Stimulated activated naive CD8-positive, alpha-beta T cell treated with anti-CD3 and anti-CD28 coated beads, Interleukin-15, Interleukin-2, amounts not matched to agents 100 ng/mL and 50 ng/mL, for 24 hours (primary cell): ENCODE measurements around the gene MRPL46.

ENCODE experiments used
- H3K27ac Mint-ChIP-seq: one replicate; pipeline ENCODE4 v1.8.0; 2021; ENCODE audit warnings: mild to moderate bottlenecking, mixed read lengths
- H3K27me3 Mint-ChIP-seq: one replicate; pipeline ENCODE4 v1.8.0; 2021; ENCODE audit warnings: mixed read lengths
- H3K36me3 Mint-ChIP-seq: one replicate; pipeline ENCODE4 v1.8.0; 2021; ENCODE audit warnings: low read depth, mixed read lengths
- H3K4me1 Mint-ChIP-seq: one replicate; pipeline ENCODE4 v1.8.0; 2021; ENCODE audit warnings: low read depth, mixed read lengths
- H3K4me3 Mint-ChIP-seq: one replicate; pipeline ENCODE4 v1.8.0; 2021; ENCODE audit warnings: mild to moderate bottlenecking, mixed read lengths
- H3K9me3 Mint-ChIP-seq: one replicate; pipeline ENCODE4 v1.8.0; 2021; ENCODE audit warnings: mixed read lengths

The MRPL46 gene

DNA sequence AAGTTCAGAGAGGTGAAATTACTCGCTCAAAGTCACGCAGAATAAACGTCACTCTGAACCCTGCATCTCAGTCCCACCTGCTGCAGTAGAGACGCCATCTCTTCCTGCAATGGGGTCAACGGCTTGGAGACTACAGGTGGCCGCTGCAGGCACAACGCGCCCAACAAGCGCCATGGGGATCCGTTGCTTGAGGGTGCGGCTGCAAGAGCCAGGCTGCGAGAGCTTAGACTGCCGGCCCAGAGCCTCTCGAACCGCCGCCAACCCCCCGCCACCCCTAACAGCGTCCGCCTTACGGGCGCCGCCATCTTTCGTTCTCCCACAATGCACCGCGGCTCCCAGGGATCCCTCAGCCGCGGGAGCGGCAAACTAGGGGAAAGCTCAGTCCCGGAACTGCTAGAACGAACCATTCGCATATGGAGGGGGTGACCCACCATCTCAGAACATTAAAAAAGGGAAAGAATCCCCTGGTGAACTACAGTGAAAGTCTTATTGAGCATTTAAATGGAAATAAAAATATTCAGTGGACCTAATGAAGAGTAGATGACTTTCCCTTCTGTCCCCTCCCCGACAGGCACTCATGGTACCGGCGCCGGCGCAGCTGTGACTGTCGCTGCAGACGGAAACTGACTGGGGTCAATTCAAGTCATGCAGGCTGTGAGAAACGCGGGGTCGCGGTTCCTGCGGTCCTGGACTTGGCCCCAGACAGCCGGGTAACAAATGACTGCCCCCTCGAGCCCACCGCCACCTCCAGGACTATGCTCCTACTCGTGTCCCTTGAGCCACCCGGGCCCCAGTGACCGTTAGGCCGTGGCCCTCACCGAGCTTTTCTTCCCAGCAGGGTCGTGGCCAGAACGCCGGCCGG, at the start of gene MRPL46, which contains the start of gene MRPS11:
Gene MRPL46 (minus strand): TSS at position 316 of the 862 bp plus-strand sequence. CDS start 11 bp downstream, at position 305.
Gene MRPS11 (plus strand): TSS at position 636 of the 862 bp plus-strand sequence. CDS start 10 bp downstream, at position 646.
- H3K27me3 Mint-ChIP-seq = no peaks in the 10 kb centered on the region
- no peaks in the 10 kb centered on the region for H3K9me3 Mint-ChIP-seq
- H3K36me3 Mint-ChIP-seq = peaks cover 38% of the 10 kb centered on the region
- peaks cover 32% of the 10 kb centered on the region for H3K4me1 Mint-ChIP-seq
- peak within 1 kb of the TSS; percentile 100 for H3K27ac Mint-ChIP-seq
- no peak within 1 kb of the TSS for H3K4me3 Mint-ChIP-seq

DNA sequence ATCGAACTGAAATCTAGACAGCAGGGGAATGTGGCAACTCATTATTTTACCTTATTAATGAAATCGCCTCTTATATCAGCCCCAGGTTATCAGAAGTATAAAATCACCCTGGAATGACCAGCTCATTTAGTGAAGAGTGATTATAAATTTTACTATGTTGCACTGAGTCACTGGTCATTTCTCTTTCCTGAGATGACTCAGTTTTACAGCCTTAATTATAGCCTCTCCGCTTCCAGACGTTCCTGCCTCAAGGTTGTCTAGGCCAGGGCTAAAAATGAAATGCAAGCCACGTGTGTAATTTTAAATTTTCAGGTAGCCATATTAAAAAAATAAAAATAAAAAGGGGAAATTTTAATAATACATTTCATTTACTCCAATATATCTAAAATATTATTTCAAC, 46.0 kb upstream of the MRPL46 start:
- H3K4me3 Mint-ChIP-seq = no peak overlapping the region
- H3K4me1 Mint-ChIP-seq = peaks cover 7% of the 10 kb centered on the region
- H3K27ac Mint-ChIP-seq = no peak overlapping the region
- H3K36me3 Mint-ChIP-seq = peaks cover 40% of the 10 kb centered on the region
- H3K27me3 Mint-ChIP-seq = no peaks in the 10 kb centered on the region
- H3K9me3 Mint-ChIP-seq = no peaks in the 10 kb centered on the region

DNA sequence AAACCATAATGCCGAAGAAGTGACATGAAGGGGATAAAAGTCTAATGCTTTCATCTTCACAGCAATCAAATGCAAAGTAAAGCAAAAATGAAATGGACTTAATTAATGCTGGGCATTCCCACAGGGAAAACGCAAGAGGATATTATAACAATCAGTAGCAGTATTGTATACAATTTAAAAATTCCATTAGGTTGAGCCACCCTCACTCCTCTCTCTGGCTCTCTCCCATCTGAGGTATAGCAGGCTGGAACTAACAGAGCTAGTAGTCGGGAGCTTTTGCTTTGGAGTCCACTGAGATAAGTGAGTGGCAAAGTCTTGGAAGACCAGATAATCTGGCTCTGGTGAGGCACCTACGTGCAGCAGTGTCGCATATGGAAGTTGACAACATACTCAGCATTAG, 45.4 kb upstream of the MRPL46 start:
- no peaks in the 10 kb centered on the region for H3K27me3 Mint-ChIP-seq
- no peak overlapping the region for H3K27ac Mint-ChIP-seq
- peaks cover 7% of the 10 kb centered on the region for H3K4me1 Mint-ChIP-seq
- H3K36me3 Mint-ChIP-seq = peaks cover 40% of the 10 kb centered on the region
- no peaks in the 10 kb centered on the region for H3K9me3 Mint-ChIP-seq
- no peak overlapping the region for H3K4me3 Mint-ChIP-seq

DNA sequence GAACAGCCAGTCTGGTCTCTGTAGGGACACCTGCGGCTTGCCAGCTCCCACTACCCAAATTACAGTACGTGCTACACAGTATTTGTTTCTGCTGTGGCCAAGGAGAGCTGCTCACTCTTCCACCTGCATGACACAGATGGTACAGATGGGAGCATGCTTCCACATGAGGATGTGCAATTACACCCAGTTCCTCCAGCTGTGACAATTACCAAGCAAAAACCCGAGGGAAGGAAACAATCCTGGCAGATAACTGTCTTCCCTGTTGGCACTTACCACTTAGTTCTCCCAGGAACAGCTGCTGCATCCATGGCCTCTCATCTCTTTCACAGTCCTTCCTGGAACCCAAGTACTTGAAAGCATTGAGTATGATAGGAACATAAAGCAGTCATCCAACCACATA, 44.9 kb upstream of the MRPL46 start:
- Mint-ChIP-seq H3K9me3 (no peaks in the 10 kb centered on the region), H3K36me3 (peaks cover 44% of the 10 kb centered on the region), H3K27me3 (no peaks in the 10 kb centered on the region), H3K4me3 (no peak overlapping the region), H3K4me1 (peaks cover 7% of the 10 kb centered on the region), H3K27ac (no peak overlapping the region)

DNA sequence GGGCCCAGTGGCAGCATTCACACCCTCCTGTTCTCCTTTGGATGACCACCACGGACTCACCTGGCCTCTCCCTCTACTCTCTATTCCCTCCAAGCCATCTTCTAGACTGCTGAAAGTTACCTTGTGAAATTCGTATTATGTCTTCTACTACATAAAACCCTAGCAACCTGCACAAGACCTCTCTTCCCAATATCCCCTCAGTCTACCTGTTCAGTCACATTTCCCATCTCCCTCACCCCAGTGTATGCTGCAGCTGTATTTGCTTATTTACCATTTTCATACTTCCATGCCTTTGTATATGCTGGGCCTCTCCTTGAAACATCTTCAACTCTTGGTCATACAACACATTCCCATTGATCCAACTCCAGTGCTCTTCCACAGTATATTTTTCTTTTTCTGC, 44.0 kb upstream of the MRPL46 start:
- H3K4me1 Mint-ChIP-seq = peaks cover 7% of the 10 kb centered on the region
- no peak overlapping the region for H3K4me3 Mint-ChIP-seq
- H3K27ac Mint-ChIP-seq = no peak overlapping the region
- H3K9me3 Mint-ChIP-seq = no peaks in the 10 kb centered on the region
- no peaks in the 10 kb centered on the region for H3K27me3 Mint-ChIP-seq
- H3K36me3 Mint-ChIP-seq = peaks cover 43% of the 10 kb centered on the region

DNA sequence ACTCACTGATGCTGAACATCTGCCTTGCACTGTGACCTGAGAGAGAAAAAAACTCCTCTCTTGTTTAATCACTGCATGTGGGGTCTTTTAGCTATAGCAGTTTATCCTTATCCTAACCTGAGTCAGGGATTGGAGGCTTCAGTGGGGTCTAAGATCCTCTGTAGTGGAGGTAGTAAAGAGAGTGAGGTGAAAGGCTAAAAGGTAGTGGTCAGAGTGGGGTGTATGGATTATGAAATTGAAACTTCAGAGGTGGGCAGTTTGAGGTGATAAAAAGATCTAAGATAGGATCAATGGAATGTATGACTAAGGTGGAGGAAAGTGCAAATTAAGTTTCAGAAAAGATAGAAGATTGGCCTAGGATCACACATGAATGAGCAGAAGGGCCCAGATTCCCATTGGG, 42.8 kb upstream of the MRPL46 start:
- Mint-ChIP-seq H3K4me1 (peaks cover 7% of the 10 kb centered on the region), H3K9me3 (no peaks in the 10 kb centered on the region), H3K36me3 (peaks cover 46% of the 10 kb centered on the region), H3K27ac (no peak overlapping the region), H3K4me3 (no peak overlapping the region), H3K27me3 (no peaks in the 10 kb centered on the region)

DNA sequence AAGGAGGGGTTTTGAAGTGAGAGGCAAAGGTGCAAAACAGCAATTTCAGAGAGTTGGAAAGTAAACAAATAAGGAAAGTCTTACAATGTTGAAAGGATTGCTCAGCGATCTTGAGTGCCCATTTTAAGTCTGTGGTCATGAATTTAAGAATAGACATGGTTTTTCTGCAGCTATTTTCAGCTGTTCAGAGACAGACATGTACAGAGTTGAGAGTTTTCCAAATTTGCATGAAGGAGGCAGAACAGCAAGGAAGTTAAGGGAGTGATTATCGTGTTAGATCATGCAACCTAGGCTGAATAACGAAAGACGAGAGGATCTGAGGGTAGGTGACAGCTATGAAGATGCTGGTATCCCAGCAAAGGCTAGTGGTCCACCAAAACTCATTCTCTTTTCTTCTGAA, 42.1 kb upstream of the MRPL46 start:
- no peaks in the 10 kb centered on the region for H3K27me3 Mint-ChIP-seq
- H3K4me3 Mint-ChIP-seq = no peak overlapping the region
- peaks cover 7% of the 10 kb centered on the region for H3K4me1 Mint-ChIP-seq
- H3K27ac Mint-ChIP-seq = no peak overlapping the region
- no peaks in the 10 kb centered on the region for H3K9me3 Mint-ChIP-seq
- H3K36me3 Mint-ChIP-seq = peaks cover 49% of the 10 kb centered on the region

DNA sequence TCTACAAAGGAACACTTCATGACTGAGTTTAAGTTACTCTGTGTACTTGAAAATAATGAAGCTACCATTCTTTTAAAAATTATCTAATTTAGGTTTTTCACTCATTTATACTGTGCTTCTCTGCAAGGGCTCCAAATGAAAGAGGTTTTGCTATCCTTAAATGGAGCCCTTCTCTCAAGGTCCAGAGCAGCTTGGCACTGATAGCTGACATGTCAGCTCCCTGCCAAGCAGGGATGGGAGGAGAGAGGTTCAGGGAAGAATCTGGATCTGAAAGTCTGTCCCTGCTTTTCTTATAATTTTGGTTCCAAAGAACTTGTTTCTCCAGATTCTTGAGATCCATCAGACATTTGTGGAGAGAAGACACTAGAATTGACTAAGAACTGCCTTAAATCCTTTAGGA, 39.4 kb upstream of the MRPL46 start:
- Mint-ChIP-seq H3K4me1 (peaks cover 7% of the 10 kb centered on the region), H3K9me3 (no peaks in the 10 kb centered on the region), H3K4me3 (no peak overlapping the region), H3K36me3 (peaks cover 33% of the 10 kb centered on the region), H3K27me3 (no peaks in the 10 kb centered on the region), H3K27ac (no peak overlapping the region)

DNA sequence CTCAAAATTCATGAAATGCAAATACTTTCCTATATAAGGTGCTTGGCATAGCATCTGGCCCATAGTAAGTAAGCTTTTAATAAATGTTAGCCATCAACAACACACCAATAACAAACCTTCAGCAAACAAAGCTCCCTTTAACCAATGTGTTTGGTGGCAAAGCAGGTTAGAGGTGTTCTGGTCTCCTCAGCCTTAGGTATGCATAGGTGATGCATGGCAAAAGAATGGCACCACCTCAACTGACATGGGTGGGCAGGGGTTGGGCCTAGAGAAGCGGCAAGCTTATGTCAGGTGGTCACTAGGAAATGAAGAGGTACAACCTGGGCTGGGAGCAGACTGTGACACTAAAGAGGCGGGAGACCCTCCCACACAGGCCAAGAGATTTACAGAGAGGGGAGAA, 38.5 kb upstream of the MRPL46 start:
- Mint-ChIP-seq H3K9me3 (no peaks in the 10 kb centered on the region), H3K4me3 (no peak overlapping the region), H3K27me3 (no peaks in the 10 kb centered on the region), H3K4me1 (peaks cover 7% of the 10 kb centered on the region), H3K36me3 (peaks cover 26% of the 10 kb centered on the region), H3K27ac (no peak overlapping the region)

DNA sequence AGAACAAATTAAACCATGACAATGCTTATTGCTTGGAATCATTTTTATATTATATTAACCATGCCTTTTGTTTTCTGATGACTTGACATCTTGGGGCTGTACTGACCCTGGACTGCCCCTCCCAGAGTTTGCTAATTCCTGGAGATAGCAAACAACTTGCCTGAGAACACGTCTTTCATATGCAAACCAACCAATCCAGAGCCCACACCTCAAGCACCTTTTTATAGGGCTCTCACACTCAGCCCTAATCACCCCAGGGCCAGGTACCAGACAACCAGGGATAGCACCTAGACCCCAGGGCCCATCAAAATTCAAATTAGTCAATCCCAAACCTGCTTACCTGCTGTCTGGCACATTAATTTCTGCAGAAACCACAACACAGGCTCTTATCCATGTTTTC, 37.3 kb upstream of the MRPL46 start:
- H3K36me3 Mint-ChIP-seq = peaks cover 18% of the 10 kb centered on the region
- H3K27me3 Mint-ChIP-seq = no peaks in the 10 kb centered on the region
- no peak overlapping the region for H3K4me3 Mint-ChIP-seq

DNA sequence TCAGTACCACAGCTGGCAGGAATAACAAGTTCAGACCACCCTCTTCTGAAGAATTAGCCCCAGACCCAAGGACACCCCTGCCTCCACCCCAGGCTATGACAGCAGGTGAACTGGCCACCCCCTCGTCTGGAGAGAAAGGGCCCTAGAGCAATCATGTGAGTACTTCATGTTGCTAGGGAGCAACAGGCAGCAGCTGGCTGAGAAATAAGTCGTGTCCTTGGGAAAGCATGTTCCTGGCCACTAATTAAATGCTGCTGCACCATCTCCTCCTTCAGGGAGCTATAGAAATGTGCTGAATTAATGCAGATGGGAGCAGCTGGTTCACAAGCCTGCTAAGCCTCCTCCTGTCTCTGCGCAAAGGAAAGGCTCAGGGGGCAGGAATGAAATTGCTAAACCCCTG, 31.8 kb upstream of the MRPL46 start:
- no peak overlapping the region for H3K27ac Mint-ChIP-seq
- no peaks in the 10 kb centered on the region for H3K36me3 Mint-ChIP-seq
- H3K9me3 Mint-ChIP-seq = no peaks in the 10 kb centered on the region
- no peaks in the 10 kb centered on the region for H3K27me3 Mint-ChIP-seq
- H3K4me3 Mint-ChIP-seq = no peak overlapping the region
- no peaks in the 10 kb centered on the region for H3K4me1 Mint-ChIP-seq

More for the DNA sequence above, 37.3 kb upstream of the MRPL46 start:
- no peaks in the 10 kb centered on the region for H3K4me1 Mint-ChIP-seq
- H3K27ac Mint-ChIP-seq = no peak overlapping the region
- H3K9me3 Mint-ChIP-seq = no peaks in the 10 kb centered on the region

DNA sequence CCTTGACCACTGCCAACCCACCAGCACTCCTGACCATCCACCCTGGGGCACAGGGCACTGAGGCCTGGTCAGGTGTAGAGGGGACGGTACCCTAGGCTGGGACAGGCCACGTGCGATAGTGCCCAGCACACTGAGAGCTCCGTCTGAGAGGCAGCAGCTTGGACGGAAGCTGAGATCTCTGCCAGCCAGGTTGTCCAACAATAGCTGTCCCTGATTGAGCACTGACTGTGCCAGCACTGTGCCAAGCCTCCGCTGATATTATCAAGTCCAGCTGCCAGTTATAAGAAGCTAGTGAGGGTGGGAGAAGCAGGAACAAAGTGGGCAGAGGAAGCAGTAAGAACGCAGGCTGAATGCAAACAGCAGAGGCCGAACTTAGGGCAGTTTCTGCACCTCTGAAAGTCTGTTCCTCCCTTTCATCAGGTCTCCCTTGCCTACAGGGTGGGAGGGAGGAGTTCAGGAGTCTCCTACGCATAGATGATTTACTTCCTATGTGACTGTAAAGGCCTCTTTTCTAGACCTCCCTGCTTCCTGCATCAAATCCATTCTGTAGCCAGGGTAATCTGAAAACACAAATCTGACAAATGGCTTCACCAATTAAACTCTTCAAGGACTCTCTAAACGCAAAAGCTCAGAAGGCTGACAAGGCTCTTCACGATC, 30.0 kb upstream of the MRPL46 start:
- Mint-ChIP-seq H3K4me1 (no peaks in the 10 kb centered on the region), H3K9me3 (no peaks in the 10 kb centered on the region), H3K36me3 (no peaks in the 10 kb centered on the region), H3K4me3 (no peak overlapping the region), H3K27me3 (no peaks in the 10 kb centered on the region), H3K27ac (no peak overlapping the region)

DNA sequence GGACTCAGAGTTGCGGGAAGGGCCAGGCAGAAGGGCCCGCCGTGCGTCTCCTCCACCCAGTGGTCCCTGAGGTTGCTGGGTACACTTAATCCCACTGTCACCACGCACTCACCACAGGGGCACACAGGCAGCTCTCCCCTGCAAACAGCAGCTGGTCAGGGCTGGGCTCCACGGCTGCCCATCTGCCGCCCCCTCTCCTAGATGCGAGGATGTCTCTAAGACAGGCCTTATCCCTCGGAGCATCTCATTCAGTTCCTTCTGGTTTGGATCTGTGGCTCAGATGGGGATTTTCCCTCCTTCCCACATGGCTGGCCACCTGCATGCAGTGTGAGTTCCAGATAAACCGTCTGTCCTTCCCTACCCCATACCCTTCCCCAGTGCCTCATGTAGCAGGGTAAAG, 26.7 kb upstream of the MRPL46 start:
- no peak overlapping the region for H3K4me3 Mint-ChIP-seq
- H3K4me1 Mint-ChIP-seq = no peaks in the 10 kb centered on the region
- no peaks in the 10 kb centered on the region for H3K27me3 Mint-ChIP-seq
- H3K9me3 Mint-ChIP-seq = no peaks in the 10 kb centered on the region
- no peak overlapping the region for H3K27ac Mint-ChIP-seq
- no peaks in the 10 kb centered on the region for H3K36me3 Mint-ChIP-seq

DNA sequence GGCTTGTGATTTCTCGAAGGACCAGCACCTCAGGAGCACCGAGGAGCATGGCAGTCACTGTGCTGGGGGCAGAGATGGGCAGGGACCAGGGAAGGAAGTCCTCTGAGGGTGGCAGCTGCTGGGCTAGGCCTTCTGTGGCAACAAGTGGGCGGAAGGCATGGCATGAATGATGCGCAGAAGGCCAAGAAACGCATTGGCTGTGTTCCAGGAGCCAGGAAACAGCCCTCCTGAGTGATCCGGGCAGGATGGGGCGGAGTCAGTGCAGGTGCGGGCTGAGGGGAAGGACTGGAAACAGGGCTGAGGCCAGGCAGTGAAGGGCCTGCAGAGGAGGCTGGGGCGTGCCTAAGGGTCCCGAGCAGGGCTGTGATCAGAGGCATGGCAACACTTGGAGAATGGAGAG, 24.0 kb upstream of the MRPL46 start:
- no peak overlapping the region for H3K4me3 Mint-ChIP-seq
- H3K4me1 Mint-ChIP-seq = no peaks in the 10 kb centered on the region
- no peaks in the 10 kb centered on the region for H3K36me3 Mint-ChIP-seq
- no peaks in the 10 kb centered on the region for H3K9me3 Mint-ChIP-seq
- no peaks in the 10 kb centered on the region for H3K27me3 Mint-ChIP-seq
- H3K27ac Mint-ChIP-seq = no peak overlapping the region

DNA sequence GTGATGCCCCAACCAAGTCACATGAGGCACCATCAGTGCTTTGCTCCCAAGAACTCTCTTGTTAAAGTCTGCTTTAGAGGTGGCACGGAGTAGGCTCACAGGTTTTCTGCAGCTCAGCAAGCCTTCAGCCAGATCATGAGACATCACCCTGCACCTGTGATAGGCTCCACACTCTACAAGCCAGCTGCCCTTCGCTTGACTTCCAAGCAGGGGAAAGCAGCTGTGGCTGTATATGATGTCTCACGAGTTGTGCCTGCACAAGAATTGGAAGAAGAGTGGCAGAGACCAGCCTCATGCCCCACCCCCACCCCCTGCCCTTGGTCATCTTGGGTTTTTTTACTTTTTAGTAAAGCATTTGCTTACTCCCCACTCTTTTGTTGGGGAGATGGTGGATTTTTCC, 22.8 kb upstream of the MRPL46 start:
- no peaks in the 10 kb centered on the region for H3K9me3 Mint-ChIP-seq
- H3K27me3 Mint-ChIP-seq = no peaks in the 10 kb centered on the region
- H3K36me3 Mint-ChIP-seq = no peaks in the 10 kb centered on the region
- H3K4me3 Mint-ChIP-seq = no peak overlapping the region
- no peak overlapping the region for H3K27ac Mint-ChIP-seq
- H3K4me1 Mint-ChIP-seq = no peaks in the 10 kb centered on the region
